Erythroblast (primary cell): ENCODE data around the gene TIMM29.

ENCODE experiments used
- GATA1 ChIP-seq: IDR thresholded peaks from 2 replicates; pipeline ENCODE4 v1.6.1; 2011; ENCODE audit warnings: low read depth, mild to moderate bottlenecking, control low read depth, low read length, moderate library complexity
- POLR2A ChIP-seq: IDR thresholded peaks from 2 replicates; pipeline ENCODE4 v1.6.1; 2011; ENCODE audit warnings: mild to moderate bottlenecking, low read length

- no peak for TF ChIP-seq POLR2A
- no peak for TF ChIP-seq GATA1
Observed at GRCh38 chr19:10929402-10929794, 787 bp downstream of the TIMM29 start.
